OCI-LY7 (cell line): ENCODE measurements around the gene NEB. TPM values are rescaled to one million over a fixed set of nuclear protein-coding genes. Genes with fewer than 3 reads are reported as not detected.

Source experiments
- BruUV-seq: library from RNA; stranded (reverse); fragments of 400-500 nt; replicated peaks from 2 replicates; lab custom pipeline; 2021; lab: Mats Ljungman, UMichigan
- CTCF ChIA-PET: fragments of 300-600 bp; sonication (Branson Sonifier 250); formaldehyde crosslinking; loops from one replicate; lab custom pipeline; 2022; ENCODE audit warnings: antibody characterized with exemption; ENCODE audit not compliant: unreplicated experiment; lab: Charles Lee
- POLR2A ChIA-PET: fragments of 300-600 bp; sonication (Branson Sonifier 250); formaldehyde crosslinking; loops from one replicate; lab custom pipeline; 2022; ENCODE audit warnings: antibody characterized with exemption; lab: Charles Lee
- DNase-seq: peaks from one replicate; pipeline ENCODE4 v3.0.0-alpha.2; 2015; ENCODE audit warnings: low spot score
- H2AFZ ChIP-seq: fragments of 200-600 bp; sonication (generic), shearing (Covaris generic); 2 replicates; pipeline ENCODE4 v1.6.1; 2014; ENCODE audit warnings: mild to moderate bottlenecking, antibody characterized with exemption, low read length, moderate library complexity
- H3K27ac ChIP-seq: fragments of 200-600 bp; sonication (generic); 2 replicates; pipeline ENCODE4 v1.5.1; 2014; ENCODE audit warnings: mixed run types, low read depth, mild to moderate bottlenecking, moderate library complexity, low read length, inconsistent platforms; ENCODE audit not compliant: poor library complexity, severe bottlenecking
- H3K36me3 ChIP-seq: fragments of 200-600 bp; sonication (generic); 2 replicates; pipeline ENCODE4 v1.6.1; 2014; ENCODE audit warnings: mild to moderate bottlenecking, antibody characterized with exemption, low read length, moderate library complexity, mixed read lengths; ENCODE audit not compliant: insufficient read depth
- H3K4me1 ChIP-seq: fragments of 200-600 bp; sonication (generic); 2 replicates; pipeline ENCODE4 v1.5.1; 2014; ENCODE audit warnings: mild to moderate bottlenecking, low read length; ENCODE audit not compliant: insufficient read depth, poor library complexity, severe bottlenecking
- H3K4me2 ChIP-seq: fragments of 200-600 bp; sonication (generic); 2 replicates; pipeline ENCODE4 v1.6.1; 2014; ENCODE audit warnings: mild to moderate bottlenecking, low read length
- H3K4me3 ChIP-seq: fragments of 200-600 bp; sonication (generic); 2 replicates; pipeline ENCODE4 v1.5.1; 2014; ENCODE audit warnings: mild to moderate bottlenecking, low read depth, low read length; ENCODE audit not compliant: poor library complexity, severe bottlenecking
- H3K79me2 ChIP-seq: fragments of 200-600 bp; sonication (generic); 2 replicates; pipeline ENCODE4 v1.6.1; 2016; ENCODE audit warnings: low read depth, mild to moderate bottlenecking, low read length, moderate library complexity, mixed read lengths; ENCODE audit not compliant: insufficient read depth
- H3K9me2 ChIP-seq: fragments of 200-600 bp; sonication (generic); 2 replicates; pipeline ENCODE4 v1.6.1; 2016; ENCODE audit warnings: mild to moderate bottlenecking, low read length, mixed read lengths; ENCODE audit not compliant: insufficient read depth
- H3K9me3 ChIP-seq: fragments of 200-600 bp; sonication (generic); 2 replicates; pipeline ENCODE4 v1.6.1; 2014; ENCODE audit warnings: mild to moderate bottlenecking, mixed run types, low read length, mixed read lengths
- H4K20me1 ChIP-seq: fragments of 200-600 bp; sonication (generic); 2 replicates; pipeline ENCODE4 v1.6.1; 2014; ENCODE audit warnings: mild to moderate bottlenecking, antibody characterized with exemption, low read length, moderate library complexity, mixed read lengths; ENCODE audit not compliant: insufficient read depth
- CTCF ChIP-seq: fragments of 200-600 bp; sonication (generic); conservative IDR thresholded peaks from 2 replicates; pipeline ENCODE4 v1.5.1; 2014; ENCODE audit warnings: mild to moderate bottlenecking, antibody characterized with exemption, low read length, moderate library complexity, mixed read lengths
- EZH2phosphoT487 ChIP-seq: fragments of 200-600 bp; sonication (generic); IDR thresholded peaks from 2 replicates; pipeline ENCODE4 v1.6.1; 2018; ENCODE audit warnings: low read depth, borderline replicate concordance, mild to moderate bottlenecking, mixed run types, antibody characterized with exemption, low read length, moderate library complexity, mixed read lengths
- intact Hi-C: fragments of 100-400 bp; cut with micrococcal nuclease; formaldehyde crosslinking; loops from one replicate; pipeline ENCODE4 v1.10.0; 2022; ENCODE audit not compliant: unreplicated experiment
- total RNA-seq, 2 experiments: library from RNA; depleted of rRNA in 1 of 2; stranded (reverse); fragments of >200 nt in 1 of 2; shearing (Covaris generic) in 1 of 2; gene quantifications; 2 replicates each; pipeline ENCODE4 v1.2.3, GENCODE V29; 2014 to 2022

The NEB gene
- total RNA-seq, 2 experiments from 2014 or later, result 0.04 to 0.38 TPM

- Histone ChIP-seq H3K4me3 (no peak overlapping the region), H2AFZ (no peak overlapping the region), H3K9me2 (no peaks in the 10 kb centered on the region), H3K79me2 (no peaks in the 10 kb centered on the region), H3K27ac (no peak overlapping the region), H3K36me3 (peaks cover 7% of the 10 kb centered on the region; the same call in 1 of the 2 replicates), H3K4me1 (no peaks in the 10 kb centered on the region), H3K4me2 (no peak overlapping the region), H4K20me1 (no peaks in the 10 kb centered on the region), H3K9me3 (no peaks in the 10 kb centered on the region)
- CTCF ChIA-PET, result no interaction called here
- BruUV-seq, result no TSS peak
- no peak for DNase-seq
- TF ChIP-seq EZH2phosphoT487 (no peak), CTCF (no peak)
- POLR2A ChIA-PET, result no interaction called here
- intact Hi-C loops, result no loop called here
Measured at GRCh38 chr2:151491496-151491895, 242.8 kb downstream of the NEB start.

- H3K9me2 ChIP-seq, result no peaks in the 10 kb centered on the region
- H3K4me3 ChIP-seq, result no peak overlapping the region
- no peak overlapping the region for H3K27ac ChIP-seq
- intact Hi-C loops, result no loop called here
- H4K20me1 ChIP-seq, result no peaks in the 10 kb centered on the region
- DNase-seq, result no peak
- H3K4me1 ChIP-seq, result peaks cover 7% of the 10 kb centered on the region
- TF ChIP-seq EZH2phosphoT487 (no peak), CTCF (no peak)
- H3K79me2 ChIP-seq, result no peaks in the 10 kb centered on the region
- ChIA-PET CTCF (no interaction called here), POLR2A (no interaction called here)
- H3K4me2 ChIP-seq, result no peak overlapping the region
- no TSS peak for BruUV-seq
- no peak overlapping the region for H2AFZ ChIP-seq
- H3K36me3 ChIP-seq, result peaks cover 19% of the 10 kb centered on the region
- H3K9me3 ChIP-seq, result no peaks in the 10 kb centered on the region
Measured at GRCh38 chr2:151490276-151490675, 244.0 kb downstream of the NEB start.

GRCh38 chr2:151486053-151486452, 248.2 kb downstream of the NEB start:
- Histone ChIP-seq H3K4me1 (peaks cover 7% of the 10 kb centered on the region), H3K9me3 (no peaks in the 10 kb centered on the region), H2AFZ (no peak overlapping the region), H3K79me2 (no peaks in the 10 kb centered on the region), H3K4me2 (no peak overlapping the region), H3K4me3 (no peak overlapping the region), H3K9me2 (no peaks in the 10 kb centered on the region), H4K20me1 (no peaks in the 10 kb centered on the region), H3K27ac (no peak overlapping the region), H3K36me3 (peaks cover 55% of the 10 kb centered on the region)
- ChIA-PET POLR2A (no interaction called here), CTCF (no interaction called here)
- TSS peak; percentile 30 for BruUV-seq
- intact Hi-C loops, result no loop called here
- DNase-seq, result no peak
- TF ChIP-seq EZH2phosphoT487 (no peak), CTCF (no peak)
